NCI-H2107 (cell line): ENCODE measurements around the gene SLC36A4.
"Not testable (repeated sequence)": the region's sequence is repeated elsewhere in the genome, so short reads cannot be mapped to it uniquely, and the experiment has no call there.

Source experiments
- DNase-seq: peaks from one replicate; lab custom pipeline; 2025; lab: John Stamatoyannopoulos, UW

SLC36A4 gene

GRCh38 chr11:93122535-93123235 is 75.1 kb downstream of the SLC36A4 start:
- no peak for DNase-seq

GRCh38 chr11:93118276-93118675 is 79.5 kb downstream of the SLC36A4 start:
- DNase-seq, result no peak

- no peak for DNase-seq
These were observed 80.2 kb downstream of the SLC36A4 start for GRCh38 chr11:93117565-93117964.

GRCh38 chr11:93116641-93117441 is 81.0 kb downstream of the SLC36A4 start:
- no peak for DNase-seq

- DNase-seq, result no peak
These were observed 83.5 kb downstream of the SLC36A4 start for GRCh38 chr11:93114304-93114703.

- no peak for DNase-seq
These were observed 84.0 kb downstream of the SLC36A4 start for GRCh38 chr11:93113824-93114223.

GRCh38 chr11:93111147-93111546 is 86.6 kb downstream of the SLC36A4 start:
- DNase-seq, result not testable (repeated sequence)

GRCh38 chr11:93100211-93100610 is 97.6 kb downstream of the SLC36A4 start:
- no peak for DNase-seq

GRCh38 chr11:93099806-93100205 is 98.0 kb downstream of the SLC36A4 start:
- no peak for DNase-seq
